Activated T-cell treated with anti-CD3 and anti-CD28 coated beads, Interleukin-2, amount 50 U/mL, for 4 hours (primary cell): ENCODE measurements around the gene NACC2. TPM values are rescaled to one million over a fixed set of nuclear protein-coding genes. Genes with fewer than 3 reads are reported as not detected.

Experiments used
- ATAC-seq, 2 donors: fragments of 200-7000 bp; cut with Tn5 transposase; one replicate each; pipeline ENCODE4 v1.10.0; 2021
- DNase-seq: peaks from one replicate; pipeline ENCODE4 v3.0.0-alpha.2; 2020
- H3K27me3 Mint-ChIP-seq: one replicate; pipeline ENCODE4 v1.8.0; 2021; ENCODE audit warnings: low read depth, mixed read lengths
- H3K36me3 Mint-ChIP-seq: one replicate; pipeline ENCODE4 v1.8.0; 2022; ENCODE audit warnings: mixed read lengths; ENCODE audit not compliant: insufficient read depth
- H3K4me1 Mint-ChIP-seq: one replicate; pipeline ENCODE4 v1.8.0; 2021; ENCODE audit warnings: low read depth, mixed read lengths
- H3K4me3 Mint-ChIP-seq: one replicate; pipeline ENCODE4 v1.8.0; 2021; ENCODE audit warnings: mild to moderate bottlenecking, moderate library complexity, mixed read lengths
- H3K9me3 Mint-ChIP-seq: one replicate; pipeline ENCODE4 v1.8.0; 2021; ENCODE audit warnings: mixed read lengths
- total RNA-seq, 3 donors: library from RNA; stranded (reverse); gene quantifications; one replicate each; pipeline ENCODE4 v1.2.1, GENCODE V29; 2021

The NACC2 gene
- total RNA-seq, 3 donors from 2014 or later = 5.9 to 6.2 (median 6.0) TPM

- no peak for ATAC-seq
- H3K4me1 Mint-ChIP-seq = peaks cover 9% of the 10 kb centered on the region
- H3K9me3 Mint-ChIP-seq = no peaks in the 10 kb centered on the region
- no peaks in the 10 kb centered on the region for H3K36me3 Mint-ChIP-seq
- H3K27me3 Mint-ChIP-seq = peaks cover 1% of the 10 kb centered on the region
- H3K4me3 Mint-ChIP-seq = no peak overlapping the region
- no peak for DNase-seq
Observed at GRCh38 chr9:136099542-136099941, 4.5 kb upstream of the NACC2 start.

DNA sequence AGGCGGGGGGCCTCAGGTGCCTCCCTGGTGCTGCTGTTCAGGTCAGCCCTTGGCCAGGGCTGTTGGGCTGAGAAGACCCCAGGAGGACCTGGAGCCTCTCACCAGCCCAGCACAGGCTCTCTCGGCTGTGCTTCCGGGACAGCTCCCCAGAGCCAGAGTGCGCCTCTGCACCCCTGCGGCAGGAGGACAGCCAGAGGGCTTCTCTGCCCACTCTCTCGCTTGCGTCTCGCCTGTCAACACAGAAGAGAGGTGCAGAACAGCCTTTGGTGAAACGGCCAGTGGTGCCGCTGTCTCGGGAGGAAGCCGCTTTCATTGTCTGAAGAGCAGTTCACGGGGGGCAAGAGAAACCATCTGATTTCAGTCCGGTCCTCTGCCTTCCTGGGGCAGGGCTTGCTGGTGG is 3.8 kb upstream of the NACC2 start:
- DNase-seq = no peak

GRCh38 chr9:136098210-136098609 is 3.1 kb upstream of the NACC2 start:
- no peak for DNase-seq
- H3K4me3 Mint-ChIP-seq = no peak overlapping the region
- H3K36me3 Mint-ChIP-seq = no peaks in the 10 kb centered on the region
- no peaks in the 10 kb centered on the region for H3K9me3 Mint-ChIP-seq
- peaks cover 13% of the 10 kb centered on the region for H3K4me1 Mint-ChIP-seq
- H3K27me3 Mint-ChIP-seq = peaks cover 1% of the 10 kb centered on the region
- no peak for ATAC-seq

More for the DNA sequence above, 3.8 kb upstream of the NACC2 start:
- Mint-ChIP-seq H3K4me3 (peak overlapping the region; percentile 46), H3K4me1 (peaks cover 9% of the 10 kb centered on the region), H3K36me3 (no peaks in the 10 kb centered on the region), H3K27me3 (peaks cover 1% of the 10 kb centered on the region), H3K9me3 (no peaks in the 10 kb centered on the region)
- ATAC-seq = no peak

DNA sequence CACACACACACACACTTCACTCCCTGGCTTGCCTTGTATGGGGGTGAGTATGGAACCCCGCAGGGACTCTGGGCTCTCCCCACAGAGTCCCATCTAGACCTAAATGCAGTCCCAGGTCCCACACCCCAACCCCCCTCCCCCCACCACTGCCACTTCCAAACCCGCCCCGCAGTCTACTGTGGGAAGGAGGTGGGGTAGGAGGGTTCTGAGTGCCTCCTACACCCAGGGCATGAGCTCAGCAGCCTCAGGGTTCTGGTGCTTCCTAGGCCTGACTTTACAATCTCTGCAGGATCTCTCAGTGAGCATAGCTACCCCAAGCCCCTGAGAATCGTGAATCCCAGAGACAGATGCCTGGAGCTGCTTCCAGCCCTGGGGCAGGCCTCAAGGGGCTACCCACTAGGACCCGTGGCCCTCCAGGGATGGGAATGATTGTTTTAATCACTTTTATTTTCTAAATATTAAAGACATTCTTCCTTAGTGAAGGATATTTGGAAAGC is 1.5 kb upstream of the NACC2 start:
- Mint-ChIP-seq H3K4me3 (peak overlapping the region; percentile 68), H3K27me3 (peaks cover 1% of the 10 kb centered on the region), H3K36me3 (no peaks in the 10 kb centered on the region), H3K9me3 (no peaks in the 10 kb centered on the region), H3K4me1 (peaks cover 16% of the 10 kb centered on the region)
- ATAC-seq (no peak), DNase-seq (no peak)

DNA sequence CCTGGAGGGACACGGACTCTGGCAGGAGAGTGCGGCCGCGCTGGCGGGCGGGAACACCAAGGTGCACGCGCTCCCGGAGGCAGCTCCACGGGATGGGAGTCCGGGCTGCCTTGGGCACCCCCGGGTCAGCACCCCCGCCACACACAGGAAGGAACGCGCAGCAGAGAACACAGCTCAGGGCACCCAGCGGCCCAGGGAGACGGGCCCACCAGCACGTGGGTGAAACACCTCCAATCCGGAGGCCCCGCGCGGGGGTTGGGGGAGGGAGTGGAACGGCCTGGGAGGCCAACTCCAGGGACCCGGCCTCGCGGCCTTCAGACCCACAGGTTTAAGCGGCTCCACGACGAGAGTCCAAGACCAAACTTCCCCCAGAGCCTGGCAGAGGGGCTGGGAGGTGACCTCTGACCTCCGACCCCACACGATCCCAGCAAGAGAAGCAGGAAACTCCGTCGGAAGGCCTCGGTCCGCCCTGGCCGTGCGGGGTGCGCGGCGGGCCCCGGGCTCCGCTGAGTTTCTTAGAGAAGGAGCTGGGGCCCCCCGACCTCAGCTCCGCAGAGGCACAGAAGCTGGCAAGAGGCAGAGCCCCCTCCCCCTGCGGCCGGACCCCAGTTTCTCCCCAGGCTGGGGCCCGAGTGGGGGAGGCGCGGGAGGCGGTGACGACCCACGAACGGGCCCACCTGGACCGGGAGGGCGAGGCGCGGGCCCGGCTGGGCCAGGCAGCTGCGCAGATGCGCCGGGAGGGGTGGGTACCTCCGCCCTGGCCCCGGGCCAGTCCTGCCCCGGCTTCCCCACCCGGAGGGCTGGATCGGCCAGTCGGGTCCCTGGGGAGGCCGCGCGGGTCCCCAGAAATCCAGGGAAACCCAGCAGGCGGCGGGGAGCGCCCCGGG is 851 bp downstream of the NACC2 start:
- peak; percentile 52 for DNase-seq
- Mint-ChIP-seq H3K36me3 (no peaks in the 10 kb centered on the region), H3K9me3 (no peaks in the 10 kb centered on the region), H3K27me3 (peaks cover 1% of the 10 kb centered on the region), H3K4me3 (peak overlapping the region; percentile 78), H3K4me1 (peaks cover 22% of the 10 kb centered on the region)
- peak; percentile 55 to 67 for ATAC-seq

- Mint-ChIP-seq H3K9me3 (no peaks in the 10 kb centered on the region), H3K36me3 (no peaks in the 10 kb centered on the region), H3K4me3 (peak overlapping the region; percentile 78), H3K4me1 (peaks cover 16% of the 10 kb centered on the region), H3K27me3 (peaks cover 1% of the 10 kb centered on the region)
- DNase-seq (no peak), ATAC-seq (no peak)
Observed at GRCh38 chr9:136093346-136093986, 1.6 kb downstream of the NACC2 start.

DNA sequence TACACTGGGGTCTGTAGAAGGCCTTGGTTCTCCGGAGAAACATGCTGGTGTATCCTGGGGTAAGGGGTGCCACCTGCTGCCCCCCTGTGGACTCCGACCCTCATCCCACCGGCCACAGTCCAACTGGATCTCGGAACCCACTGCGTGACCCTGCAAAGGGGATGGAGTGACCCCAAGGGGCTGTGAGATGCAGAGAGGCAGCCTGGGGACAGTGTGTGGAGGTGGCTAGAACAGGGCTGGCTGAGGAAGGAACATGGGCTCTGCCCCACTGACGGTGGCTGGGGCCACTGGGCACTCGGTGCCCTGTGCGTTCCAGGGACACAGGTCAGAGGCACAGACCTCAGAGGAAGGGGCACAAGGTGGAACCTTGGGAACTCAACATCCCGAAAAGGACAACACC is 2.3 kb downstream of the NACC2 start:
- Mint-ChIP-seq H3K9me3 (no peaks in the 10 kb centered on the region), H3K4me1 (peaks cover 15% of the 10 kb centered on the region), H3K27me3 (peaks cover 1% of the 10 kb centered on the region), H3K4me3 (peak overlapping the region; percentile 62), H3K36me3 (no peaks in the 10 kb centered on the region)
- DNase-seq (no peak), ATAC-seq (no peak)

DNA sequence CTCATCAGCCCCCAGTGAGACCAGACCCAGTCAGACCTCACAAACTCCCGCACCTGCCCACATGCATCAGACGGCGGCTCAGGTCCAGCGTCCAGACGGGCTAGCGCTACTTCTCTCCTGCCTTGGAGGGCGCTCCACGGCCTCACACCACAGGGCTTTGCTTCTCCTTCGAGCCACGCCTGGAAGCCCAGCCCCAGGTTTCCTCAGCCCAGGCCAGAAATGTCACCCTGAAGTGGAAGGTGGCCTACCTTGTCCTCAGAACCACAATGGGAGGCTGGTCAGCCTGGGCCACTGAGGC is 2.8 kb downstream of the NACC2 start:
- DNase-seq (no peak), ATAC-seq (no peak)
- Mint-ChIP-seq H3K27me3 (no peaks in the 10 kb centered on the region), H3K9me3 (no peaks in the 10 kb centered on the region), H3K36me3 (no peaks in the 10 kb centered on the region), H3K4me3 (no peak overlapping the region), H3K4me1 (peaks cover 15% of the 10 kb centered on the region)

- H3K4me3 Mint-ChIP-seq = no peak overlapping the region
- DNase-seq = no peak
- H3K36me3 Mint-ChIP-seq = no peaks in the 10 kb centered on the region
- no peaks in the 10 kb centered on the region for H3K9me3 Mint-ChIP-seq
- H3K27me3 Mint-ChIP-seq = no peaks in the 10 kb centered on the region
- ATAC-seq = no peak
- peaks cover 15% of the 10 kb centered on the region for H3K4me1 Mint-ChIP-seq
Observed at GRCh38 chr9:136091582-136092352, 3.3 kb downstream of the NACC2 start.

DNA sequence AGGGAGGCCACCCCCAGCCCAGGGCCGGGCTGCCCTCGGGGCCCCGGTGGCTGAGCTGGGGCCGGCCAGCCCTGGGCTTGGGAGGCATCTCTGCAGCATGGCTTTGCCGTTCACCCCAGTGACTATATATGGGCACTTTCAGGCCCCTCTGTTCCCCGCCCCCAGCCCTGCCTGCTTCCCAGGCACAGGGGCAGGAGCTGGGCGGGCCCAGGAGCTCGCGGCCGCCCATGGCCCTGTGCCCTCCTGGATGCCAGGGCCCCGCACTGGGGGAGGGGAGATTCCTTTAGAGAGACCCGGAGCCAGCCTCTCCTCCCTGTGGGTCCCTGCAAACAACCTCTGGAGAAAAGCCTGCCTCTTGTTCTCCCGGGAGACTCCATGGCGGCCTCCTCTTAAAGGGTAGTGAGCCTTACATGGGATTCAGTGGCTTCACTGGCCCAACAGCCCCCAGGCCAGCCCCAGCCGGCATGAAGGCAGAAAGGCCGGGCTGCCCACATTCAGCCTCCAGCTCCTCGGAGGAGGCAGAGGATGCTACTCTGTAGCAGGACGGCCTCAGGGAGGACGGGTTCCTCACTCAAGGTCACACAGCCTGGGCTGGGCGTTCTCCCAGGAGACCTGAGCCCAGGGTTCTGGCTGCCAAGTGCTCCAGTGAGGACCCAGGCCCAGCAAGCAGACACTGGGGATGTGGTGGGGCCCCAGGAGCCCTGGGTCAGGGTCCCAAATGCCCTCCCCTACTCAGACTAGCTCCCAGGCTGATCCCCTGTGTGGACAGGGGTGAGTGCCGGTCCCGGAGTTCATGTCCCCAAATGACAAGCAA is 4.1 kb downstream of the NACC2 start:
- Mint-ChIP-seq H3K4me1 (peaks cover 13% of the 10 kb centered on the region), H3K27me3 (no peaks in the 10 kb centered on the region), H3K36me3 (no peaks in the 10 kb centered on the region), H3K9me3 (no peaks in the 10 kb centered on the region), H3K4me3 (no peak overlapping the region)
- DNase-seq (no peak), ATAC-seq (no peak)

- no peak for ATAC-seq
- Mint-ChIP-seq H3K4me1 (peaks cover 13% of the 10 kb centered on the region), H3K9me3 (no peaks in the 10 kb centered on the region), H3K27me3 (no peaks in the 10 kb centered on the region), H3K4me3 (no peak overlapping the region), H3K36me3 (no peaks in the 10 kb centered on the region)
- no peak for DNase-seq
Observed at GRCh38 chr9:136090056-136090735, 4.9 kb downstream of the NACC2 start.

DNA sequence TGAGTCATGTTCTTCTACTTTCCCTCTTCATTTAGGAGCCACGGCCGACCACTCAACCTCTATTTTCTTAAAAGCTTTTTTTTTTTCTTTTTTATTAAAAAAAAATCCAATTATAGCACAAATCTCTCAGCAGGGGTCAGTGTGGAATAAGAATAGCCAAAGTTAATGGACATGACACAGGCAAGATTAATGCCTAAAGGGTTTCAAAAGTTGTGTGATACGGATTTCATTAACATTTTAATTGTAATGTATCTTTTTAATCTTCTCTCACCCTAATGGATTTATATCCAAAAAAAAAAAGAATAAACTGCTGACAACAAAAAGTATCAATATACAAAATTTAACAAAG is 5.4 kb downstream of the NACC2 start:
- ATAC-seq = no peak
- no peak for DNase-seq
- H3K4me1 Mint-ChIP-seq = peaks cover 15% of the 10 kb centered on the region
- H3K27me3 Mint-ChIP-seq = no peaks in the 10 kb centered on the region
- H3K36me3 Mint-ChIP-seq = no peaks in the 10 kb centered on the region
- no peak overlapping the region for H3K4me3 Mint-ChIP-seq
- H3K9me3 Mint-ChIP-seq = no peaks in the 10 kb centered on the region

DNA sequence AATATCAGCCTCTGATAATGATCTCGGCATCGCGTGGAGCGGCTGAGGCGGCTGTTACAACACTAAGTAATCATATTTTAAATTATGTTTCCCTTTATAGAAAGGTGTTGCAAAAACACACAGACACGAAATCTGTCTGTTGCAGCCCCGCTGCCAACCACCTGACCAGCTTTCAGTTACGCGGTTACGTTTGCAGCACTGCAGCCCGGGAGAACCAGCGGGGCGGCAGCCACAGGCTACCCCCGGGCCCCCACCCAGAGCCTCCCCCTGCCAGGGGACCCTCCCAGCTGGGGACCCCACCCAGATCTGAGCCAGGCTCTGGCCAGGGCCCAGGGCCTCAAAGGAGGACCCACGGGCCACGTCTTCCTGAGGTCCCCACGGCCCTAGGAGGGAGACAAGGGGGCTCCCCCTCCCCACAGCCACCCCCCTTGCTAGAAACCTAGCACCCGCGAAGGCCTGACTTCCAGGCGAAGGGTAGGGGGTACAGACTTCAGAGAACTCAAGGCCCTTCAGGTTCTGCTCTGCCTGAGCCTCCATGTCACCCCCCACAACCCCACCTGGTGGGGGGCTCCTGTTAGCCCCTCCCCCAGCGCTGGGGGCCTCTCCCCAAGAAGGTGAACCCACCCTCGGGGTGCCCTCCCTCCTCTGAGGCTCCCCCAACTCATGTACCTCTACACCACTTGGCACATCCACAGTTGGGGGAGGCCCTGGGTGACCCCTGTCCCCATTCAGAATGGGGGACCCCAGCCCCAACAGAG is 6.0 kb downstream of the NACC2 start:
- Mint-ChIP-seq H3K4me1 (peaks cover 18% of the 10 kb centered on the region), H3K9me3 (no peaks in the 10 kb centered on the region), H3K4me3 (no peak overlapping the region), H3K27me3 (no peaks in the 10 kb centered on the region), H3K36me3 (no peaks in the 10 kb centered on the region)
- no peak for DNase-seq
- ATAC-seq = no peak
